K562 (cell line): Measurements from ENCODE around the gene ORAI3. TPM values are rescaled to one million over a fixed set of nuclear protein-coding genes. Genes with fewer than 3 reads are reported as not detected.
A peak's percentile ranks its signal among the peaks of the same experiment; 100 is the strongest.

Experiments
- CEBPG ChIP-seq, 3 experiments: fragments of 200-800 bp in 1 of 3; sonication (Bioruptor generic) in 1 of 3; sonication (generic) in 1 of 3; formaldehyde crosslinking in 1 of 3; IDR thresholded peaks in 2 of 3; conservative IDR thresholded peaks in 1 of 3; 2 replicates each; pipeline versions ENCODE4 v1.6.1 to v1.8.0; 2016 to 2022; ENCODE audit warnings: missing compliant biosample characterization in 2 of 3, missing genetic modification characterization in 2 of 3, mild to moderate bottlenecking in 1 of 3, missing genetic modification reagents in 1 of 3
- ELF4 ChIP-seq: fragments of 450-650 bp; formaldehyde crosslinking; IDR thresholded peaks from 2 replicates; pipeline ENCODE4 v1.4.0; 2022; ENCODE audit warnings: missing genetic modification characterization
- ELK3 ChIP-seq: fragments of 450-650 bp; formaldehyde crosslinking; IDR thresholded peaks from 2 replicates; pipeline ENCODE4 v1.4.0; 2020; ENCODE audit warnings: mild to moderate bottlenecking
- ERF ChIP-seq: fragments of 450-650 bp; formaldehyde crosslinking; IDR thresholded peaks from 2 replicates; pipeline ENCODE4 v1.4.0; 2020; ENCODE audit warnings: mild to moderate bottlenecking, mixed read lengths
- FOSL1 ChIP-seq: fragments of 200-800 bp; sonication (Bioruptor generic); conservative IDR thresholded peaks from 2 replicates; pipeline ENCODE4 v1.6.1; 2016; ENCODE audit warnings: missing genetic modification characterization, missing compliant biosample characterization
- IRF9 ChIP-seq: fragments of 450-650 bp; IDR thresholded peaks from 2 replicates; pipeline ENCODE4 v1.6.1; 2016; ENCODE audit warnings: missing biosample characterization, missing genetic modification characterization
- MED1 ChIP-seq: sonication (generic); formaldehyde crosslinking; IDR thresholded peaks from 2 replicates; pipeline ENCODE4 v1.8.1; 2023; ENCODE audit warnings: missing genetic modification reagents, borderline replicate concordance
- MLX ChIP-seq, 2 experiments: fragments of 450-650 bp in 1 of 2; sonication (generic) in 1 of 2; formaldehyde crosslinking; conservative IDR thresholded peaks; 2 replicates each; pipeline versions ENCODE4 v1.4.0 to v1.8.1; 2020 to 2022; ENCODE audit warnings: mild to moderate bottlenecking in 1 of 2, missing genetic modification reagents in 1 of 2
- NFYB ChIP-seq: IDR thresholded peaks from 2 replicates; pipeline ENCODE4 v1.6.1; 2011; ENCODE audit warnings: mild to moderate bottlenecking, moderate library complexity; ENCODE audit not compliant: insufficient read length; ENCODE audit errors: extremely low read depth
- PYGO2 ChIP-seq: fragments of 450-650 bp; IDR thresholded peaks from 2 replicates; pipeline ENCODE4 v1.6.1; 2016; ENCODE audit warnings: mild to moderate bottlenecking, missing genetic modification characterization, moderate library complexity, missing compliant biosample characterization
- SIX5 ChIP-seq, 2 experiments: IDR thresholded peaks; 2 replicates each; pipeline ENCODE4 v1.6.1; 2011; ENCODE audit warnings: low read length in 2 of 2, borderline replicate concordance in 1 of 2, low read depth in 1 of 2, mild to moderate bottlenecking in 1 of 2, moderate library complexity in 1 of 2; ENCODE audit not compliant: insufficient read depth in 1 of 2
- UBTF ChIP-seq, 2 experiments: IDR thresholded peaks; 2 replicates each; pipeline ENCODE4 v1.6.1; 2012; ENCODE audit warnings: improper control_type of control experiment in 2 of 2, low read depth in 2 of 2, low read length in 2 of 2, borderline replicate concordance in 1 of 2
- ZNF165 ChIP-seq: fragments of 250-450 bp; sonication (Bioruptor Pico); IDR thresholded peaks from 2 replicates; pipeline ENCODE4 v1.4.0; 2020; ENCODE audit warnings: borderline replicate concordance
- ZNF184 ChIP-seq: sonication (generic); formaldehyde crosslinking; IDR thresholded peaks from 2 replicates; pipeline ENCODE4 v1.5.0; 2020; ENCODE audit warnings: missing genetic modification reagents
- ZNF436 ChIP-seq: fragments of 250-450, 450-650 bp; sonication (Bioruptor Pico); formaldehyde crosslinking; IDR thresholded peaks from 2 replicates; pipeline ENCODE4 v1.7.0; 2020; ENCODE audit warnings: mild to moderate bottlenecking
- ZNF644 ChIP-seq: fragments of 200-800 bp; sonication (Bioruptor generic); IDR thresholded peaks from 2 replicates; pipeline ENCODE4 v1.6.1; 2016; ENCODE audit warnings: low read depth, missing genetic modification characterization, missing compliant biosample characterization
- ZNF740 ChIP-seq, 3 experiments: fragments of 200-800 bp in 1 of 3; sonication (Bioruptor generic) in 1 of 3; sonication (generic) in 1 of 3; formaldehyde crosslinking in 1 of 3; IDR thresholded peaks; 2 replicates each; pipeline versions ENCODE4 v1.6.1 to v1.8.0; 2016 to 2022; ENCODE audit warnings: mild to moderate bottlenecking in 2 of 3, missing compliant biosample characterization in 2 of 3, missing genetic modification characterization in 2 of 3, missing genetic modification reagents in 1 of 3
- polyA plus RNA-seq, 8 experiments: library from polyadenylated mRNA; depleted of rRNA in 4 of 8; stranded (reverse) in 5 of 8; unstranded in 3 of 8; fragments of >200 nt; fragmentation: Nextera tagmentation in 2 of 8; fragmentation: Illumina TruSeq in 1 of 8; extraction: Ambion mirVana in 2 of 8; extraction: Trizol in 1 of 8; gene quantifications; 2 replicates each; pipeline versions ENCODE4 v1.2.1 to v1.2.3, GENCODE V29; 2011 to 2014; ENCODE audit warnings: inconsistent platforms in 1 of 8, missing spikeins in 1 of 8
- total RNA-seq, 7 experiments: library from RNA; depleted of rRNA in 6 of 7; stranded (reverse); fragments of >200 nt in 6 of 7; fragmentation: Illumina TruSeq in 2 of 7; extraction: Trizol in 2 of 7; gene quantifications; 2 replicates each; pipeline versions ENCODE4 v1.2.1 to v1.2.3, GENCODE V29; 2011 to 2021; ENCODE audit warnings: low replicate concordance in 1 of 7

The ORAI3 gene
- total and polyA plus RNA-seq, 9 of the 15 experiments (the other 6 are each of a cell fraction or from before 2014, with no cell fraction given): 4.9 to 23.3 (median 14.1) TPM

GRCh38 chr16:30948667-30949649, at the start of gene ORAI3 (continued):
- TF ChIP-seq PYGO2 (tag): no peak
- peak; percentile 56 to 75 for TF ChIP-seq UBTF (IDR thresholded peaks at IDR 0.05; ENCODE audit: borderline replicate concordance in 1 of 2, low read depth in 2 of 2, low read length in 2 of 2)
- TF ChIP-seq NFYB: no peak
- TF ChIP-seq IRF9: no peak
- TF ChIP-seq SIX5 (IDR thresholded peaks at IDR 0.05; ENCODE audit: borderline replicate concordance in 1 of 2, insufficient read depth in 1 of 2, low read depth in 1 of 2, low read length in 2 of 2): no peak
- TF ChIP-seq ELK3: no peak
- no peak; the same call in 1 of the 2 replicates for TF ChIP-seq ELF4 (CRISPR knock-in tag)
- no peak for TF ChIP-seq MLX (CRISPR knock-in tag; conservative IDR thresholded peaks at IDR 0.05)
- no peak for TF ChIP-seq ZNF644 (tag)
- TF ChIP-seq ZNF436 (CRISPR knock-in tag): no peak; the same call in 1 of the 2 replicates
- no peak for TF ChIP-seq FOSL1 (tag)
- 0 out of 2 replicates have a peak, but pooled peaks have one; percentile 70 for TF ChIP-seq ERF (CRISPR knock-in tag)
- peak; percentile 90 for TF ChIP-seq ZNF740 (CRISPR knock-in tag; IDR thresholded peaks at IDR 0.05)
- TF ChIP-seq ZNF740 (tag; IDR thresholded peaks at IDR 0.05): peak in 1 of 2 experiments; percentile 88; a peak in 2 of 4 replicates
- TF ChIP-seq CEBPG (CRISPR knock-in tag; IDR thresholded peaks at IDR 0.05): no peak
- no peak for TF ChIP-seq CEBPG (tag; conservative IDR thresholded peaks at IDR 0.05 in 1 of 2, IDR thresholded peaks at IDR 0.05 in 1 of 2)
- TF ChIP-seq MED1 (CRISPR knock-in tag): no peak
- TF ChIP-seq ZNF165: no peak
- no peak for TF ChIP-seq ZNF184 (CRISPR knock-in tag)
